GM21423 (cell line): ENCODE results near the gene EYA2.

Experiments
- ATAC-seq: cut with Tn5 transposase; IDR thresholded peaks from one replicate; pipeline ENCODE4 v1.9.1; 2021; ENCODE audit warnings: mild to moderate bottlenecking, moderate library complexity; ENCODE audit not compliant: unreplicated experiment

EYA2 gene

GRCh38 chr20:47237715-47238114, 343.1 kb downstream of the EYA2 start:
- ATAC-seq: no peak
